ENCODE results near the gene STX17. TPM values are rescaled to one million over a fixed set of nuclear protein-coding genes. Genes with fewer than 3 reads are reported as not detected.

Gene STX17
- total RNA-seq, 2 experiments from 2014 or later: 35.3 to 40.0 TPM

- Mint-ChIP-seq H3K9me3 (ENCODE audit: insufficient read depth) (peaks cover 5% of the 10 kb centered on the region), H3K36me3 (ENCODE audit: low read depth) (peaks cover 11% of the 10 kb centered on the region), H3K4me1 (ENCODE audit: low read depth) (no peaks in the 10 kb centered on the region), H3K27me3 (ENCODE audit: low read depth) (no peaks in the 10 kb centered on the region), H3K4me3 (no peak overlapping the region), H3K27ac (no peak overlapping the region)
- no peak for DNase-seq
- ChIA-PET POLR2A (no interaction called here), CTCF (interaction anchor here (1.0 to 4.8 kb wide), 6 partner anchors 189 to 850 kb away, joined by 3 to 27 read pairs (median 3); no protein-coding TSS in a partner anchor)
- ATAC-seq: no peak
These were observed 107.1 kb downstream of the STX17 start for GRCh38 chr9:100013573-100013972.

- no peak for DNase-seq
- H3K4me1 Mint-ChIP-seq (ENCODE audit: low read depth): no peaks in the 10 kb centered on the region
- H3K4me3 Mint-ChIP-seq: no peak overlapping the region
- CTCF ChIA-PET: interaction anchor here (1.1 to 4.8 kb wide), 3 partner anchors 190 to 852 kb away, joined by 3 to 27 read pairs (median 4); no protein-coding TSS in a partner anchor
- no peak overlapping the region for H3K27ac Mint-ChIP-seq
- POLR2A ChIA-PET: no interaction called here
- peaks cover 5% of the 10 kb centered on the region for H3K9me3 Mint-ChIP-seq (ENCODE audit: insufficient read depth)
- H3K27me3 Mint-ChIP-seq (ENCODE audit: low read depth): no peaks in the 10 kb centered on the region
- H3K36me3 Mint-ChIP-seq (ENCODE audit: low read depth): peaks cover 19% of the 10 kb centered on the region
- no peak for ATAC-seq
These were observed 108.4 kb downstream of the STX17 start for GRCh38 chr9:100014846-100015245.

- Mint-ChIP-seq H3K4me3 (no peak overlapping the region), H3K27me3 (ENCODE audit: low read depth) (no peaks in the 10 kb centered on the region), H3K9me3 (ENCODE audit: insufficient read depth) (no peaks in the 10 kb centered on the region), H3K27ac (no peak overlapping the region), H3K4me1 (ENCODE audit: low read depth) (no peaks in the 10 kb centered on the region), H3K36me3 (ENCODE audit: low read depth) (peaks cover 20% of the 10 kb centered on the region)
- ChIA-PET POLR2A (no interaction called here), CTCF (interaction anchor here (0.7 to 1.0 kb wide), 2 partner anchors 9 to 486 kb away, joined by 3 read pairs; no protein-coding TSS in a partner anchor)
- no peak for DNase-seq
- ATAC-seq: no peak
These were observed 113.1 kb downstream of the STX17 start for GRCh38 chr9:100019541-100019940.

Other genes starting within 250 kb of the STX17 start
- gene NR4A3, start 84.8 kb upstream of the STX17 start, total RNA-seq: under 1 TPM; 0.26 to 0.29 TPM
- 10 to 100 TPM; 15.7 to 15.8 TPM for gene ERP44, start 192.3 kb downstream of the STX17 start, total RNA-seq
- gene INVS, start 192.6 kb downstream of the STX17 start, total RNA-seq: 10 to 100 TPM; 19.8 to 21.8 TPM

Data from activated CD8-positive, alpha-beta T cell treated with anti-CD3 and anti-CD28 coated beads, Interleukin-2, amount 10 ng/mL, durations not matched to agents 7 days and 5 days (primary cell).